Measurements from ENCODE around the gene NCAM2.

The NCAM2 gene

GRCh38 chr21:21231913-21232312 is 233.7 kb downstream of the NCAM2 start:
- DNase-seq: no peak

GRCh38 chr21:21232320-21232719 is 234.1 kb downstream of the NCAM2 start:
- DNase-seq: peak; percentile 24

- DNase-seq: no peak
Observed at GRCh38 chr21:21233051-21233450, 234.8 kb downstream of the NCAM2 start.

GRCh38 chr21:21236996-21237395 is 238.8 kb downstream of the NCAM2 start:
- DNase-seq: no peak

GRCh38 chr21:21238629-21239400 is 240.6 kb downstream of the NCAM2 start:
- no peak for DNase-seq

GRCh38 chr21:21241391-21241790 is 243.2 kb downstream of the NCAM2 start:
- DNase-seq: no peak

- DNase-seq: no peak
Observed at GRCh38 chr21:21246007-21246406, 247.8 kb downstream of the NCAM2 start.

GRCh38 chr21:21247424-21247823 is 249.2 kb downstream of the NCAM2 start:
- DNase-seq: no peak

- DNase-seq: no peak
Observed at GRCh38 chr21:21262048-21262447, 263.8 kb downstream of the NCAM2 start.

GRCh38 chr21:21268061-21268471 is 269.9 kb downstream of the NCAM2 start:
- no peak for DNase-seq

- no peak for DNase-seq
Observed at GRCh38 chr21:21268885-21269284, 270.7 kb downstream of the NCAM2 start.

- no peak for DNase-seq
Observed at GRCh38 chr21:21279193-21279901, 281.1 kb downstream of the NCAM2 start.

GRCh38 chr21:21283810-21284209 is 285.6 kb downstream of the NCAM2 start:
- DNase-seq: no peak

GRCh38 chr21:21286170-21286798 is 288.1 kb downstream of the NCAM2 start:
- no peak for DNase-seq

- no peak for DNase-seq
Observed at GRCh38 chr21:21290751-21291150, 292.5 kb downstream of the NCAM2 start.

- DNase-seq: no peak
Observed at GRCh38 chr21:21291883-21292569, 293.8 kb downstream of the NCAM2 start.

GRCh38 chr21:21295303-21295702 is 297.1 kb downstream of the NCAM2 start:
- DNase-seq: no peak

GRCh38 chr21:21297211-21297610 is 299.0 kb downstream of the NCAM2 start:
- no peak for DNase-seq

- no peak for DNase-seq
Observed at GRCh38 chr21:21301013-21301412, 302.8 kb downstream of the NCAM2 start.

GRCh38 chr21:21309510-21309909 is 311.3 kb downstream of the NCAM2 start:
- DNase-seq: no peak

- no peak for DNase-seq
Observed at GRCh38 chr21:21324297-21324696, 326.1 kb downstream of the NCAM2 start.

GRCh38 chr21:21332492-21332891 is 334.3 kb downstream of the NCAM2 start:
- DNase-seq: no peak

- DNase-seq: no peak
Observed at GRCh38 chr21:21341041-21341440, 342.8 kb downstream of the NCAM2 start.
